ENCODE data around the gene ABCG8. TPM values are rescaled to one million over a fixed set of nuclear protein-coding genes. Genes with fewer than 3 reads are reported as not detected.
A peak's percentile ranks its signal among the peaks of the same experiment; 100 is the strongest.

The ABCG8 gene
- polyA plus RNA-seq, 1 of the 3 experiments (the other 2 are of a cell fraction), result not detected

- POLR2A ChIA-PET, result no interaction called here
- H3K27ac ChIP-seq (ENCODE audit: low read depth in 2 of 2, low read length in 1 of 2), result no peak overlapping the region
- 0 out of 2 replicates have a peak, but pooled peaks have one; percentile 24 for TF ChIP-seq RCOR1 (IDR thresholded peaks at IDR 0.05; ENCODE audit: low read length)
- TF ChIP-seq, protein P1, sequence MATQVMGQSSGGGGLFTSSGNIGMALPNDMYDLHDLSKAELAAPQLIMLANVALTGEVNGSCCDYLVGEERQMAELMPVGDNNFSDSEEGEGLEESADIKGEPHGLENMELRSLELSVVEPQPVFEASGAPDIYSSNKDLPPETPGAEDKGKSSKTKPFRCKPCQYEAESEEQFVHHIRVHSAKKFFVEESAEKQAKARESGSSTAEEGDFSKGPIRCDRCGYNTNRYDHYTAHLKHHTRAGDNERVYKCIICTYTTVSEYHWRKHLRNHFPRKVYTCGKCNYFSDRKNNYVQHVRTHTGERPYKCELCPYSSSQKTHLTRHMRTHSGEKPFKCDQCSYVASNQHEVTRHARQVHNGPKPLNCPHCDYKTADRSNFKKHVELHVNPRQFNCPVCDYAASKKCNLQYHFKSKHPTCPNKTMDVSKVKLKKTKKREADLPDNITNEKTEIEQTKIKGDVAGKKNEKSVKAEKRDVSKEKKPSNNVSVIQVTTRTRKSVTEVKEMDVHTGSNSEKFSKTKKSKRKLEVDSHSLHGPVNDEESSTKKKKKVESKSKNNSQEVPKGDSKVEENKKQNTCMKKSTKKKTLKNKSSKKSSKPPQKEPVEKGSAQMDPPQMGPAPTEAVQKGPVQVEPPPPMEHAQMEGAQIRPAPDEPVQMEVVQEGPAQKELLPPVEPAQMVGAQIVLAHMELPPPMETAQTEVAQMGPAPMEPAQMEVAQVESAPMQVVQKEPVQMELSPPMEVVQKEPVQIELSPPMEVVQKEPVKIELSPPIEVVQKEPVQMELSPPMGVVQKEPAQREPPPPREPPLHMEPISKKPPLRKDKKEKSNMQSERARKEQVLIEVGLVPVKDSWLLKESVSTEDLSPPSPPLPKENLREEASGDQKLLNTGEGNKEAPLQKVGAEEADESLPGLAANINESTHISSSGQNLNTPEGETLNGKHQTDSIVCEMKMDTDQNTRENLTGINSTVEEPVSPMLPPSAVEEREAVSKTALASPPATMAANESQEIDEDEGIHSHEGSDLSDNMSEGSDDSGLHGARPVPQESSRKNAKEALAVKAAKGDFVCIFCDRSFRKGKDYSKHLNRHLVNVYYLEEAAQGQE (IDR thresholded peaks at IDR 0.05; ENCODE audit: low read depth, low read length), result no peak
- TF ChIP-seq RAD21 (IDR thresholded peaks at IDR 0.05; ENCODE audit: low read length), result peak; percentile 96
- TF ChIP-seq SMC3 (IDR thresholded peaks at IDR 0.05; ENCODE audit: low read depth, low read length), result peak; percentile 84
- no peak for TF ChIP-seq JUND (IDR thresholded peaks at IDR 0.05)
- no peak for TF ChIP-seq ELF1 (IDR thresholded peaks at IDR 0.05)
- no peak for TF ChIP-seq TAF1 (IDR thresholded peaks at IDR 0.05; ENCODE audit: borderline replicate concordance, low read depth, low read length)
- peak; percentile 50 for TF ChIP-seq CHD2 (IDR thresholded peaks at IDR 0.05; ENCODE audit: low read length, partially characterized antibody)
- TF ChIP-seq, protein P2, sequence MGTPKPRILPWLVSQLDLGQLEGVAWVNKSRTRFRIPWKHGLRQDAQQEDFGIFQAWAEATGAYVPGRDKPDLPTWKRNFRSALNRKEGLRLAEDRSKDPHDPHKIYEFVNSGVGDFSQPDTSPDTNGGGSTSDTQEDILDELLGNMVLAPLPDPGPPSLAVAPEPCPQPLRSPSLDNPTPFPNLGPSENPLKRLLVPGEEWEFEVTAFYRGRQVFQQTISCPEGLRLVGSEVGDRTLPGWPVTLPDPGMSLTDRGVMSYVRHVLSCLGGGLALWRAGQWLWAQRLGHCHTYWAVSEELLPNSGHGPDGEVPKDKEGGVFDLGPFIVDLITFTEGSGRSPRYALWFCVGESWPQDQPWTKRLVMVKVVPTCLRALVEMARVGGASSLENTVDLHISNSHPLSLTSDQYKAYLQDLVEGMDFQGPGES (IDR thresholded peaks at IDR 0.05; ENCODE audit: low read depth, low read length), result no peak
- peak; percentile 98 for TF ChIP-seq CTCF (IDR thresholded peaks at IDR 0.05)
- no peak overlapping the region for H3K4me2 ChIP-seq
- CTCF ChIA-PET, result interaction anchor here (0.6 to 2.2 kb wide), 99 partner anchors 9 to 1661 kb away, joined by 3 to 77 read pairs (median 4); partner anchors contain the start of genes ABCG5 and ABCG8
- no peaks in the 10 kb centered on the region for H3K9me2 ChIP-seq
- WGBS (ENCODE audit: low lambda C conversion rate), result 46% methylated on average over 16 of the region's 16 CpGs
- H3K4me3 ChIP-seq (ENCODE audit: low read depth in 2 of 2, low read length in 1 of 2), result peak overlapping the region in 1 of 2 experiments; percentile 38; a peak in 1 of 4 replicates
- no peaks in the 10 kb centered on the region for H3K79me2 ChIP-seq (ENCODE audit: insufficient read depth)
- no peak overlapping the region for H2AFZ ChIP-seq (ENCODE audit: low read depth)
- no peaks in the 10 kb centered on the region for H3K9me3 ChIP-seq
- peaks cover 0 to 7% of the 10 kb centered on the region in 2 experiments; a peak in 1 of 4 replicates for H3K4me1 ChIP-seq (ENCODE audit: control insufficient read depth in 1 of 2, insufficient read depth in 2 of 2, low read depth in 1 of 2, low read length in 1 of 2)
- DNase-seq, result peak; percentile 87
- H3K9ac ChIP-seq, result no peak overlapping the region
- no peaks in the 10 kb centered on the region; the same call in 1 of the 2 replicates for H3K27me3 ChIP-seq (ENCODE audit: insufficient read depth)
- H3K36me3 ChIP-seq (replicated peaks in 1 of 2; ENCODE audit: control insufficient read depth in 1 of 2, insufficient read depth in 2 of 2, low read length in 1 of 2), result no peaks in the 10 kb centered on the region
- H4K20me1 ChIP-seq (ENCODE audit: insufficient read depth), result no peaks in the 10 kb centered on the region
- peaks cover 3% of the 10 kb centered on the region for H3F3A ChIP-seq (replicated peaks; ENCODE audit: insufficient read depth)
These were observed 39.2 kb downstream of the ABCG8 start for GRCh38 chr2:43877782-43878464.
